K562 (cell line): ENCODE measurements around the gene ARAP1.

Experiments used
- NR3C1 ChIP-seq: sonication (generic); formaldehyde crosslinking; IDR thresholded peaks from 2 replicates; pipeline ENCODE4 v1.8.1; 2022; ENCODE audit warnings: missing genetic modification reagents
- POLR2AphosphoS5 ChIP-seq: IDR thresholded peaks from 2 replicates; pipeline ENCODE4 v1.6.1; 2011; ENCODE audit warnings: mild to moderate bottlenecking, low read depth, low read length, moderate library complexity; ENCODE audit not compliant: control insufficient read depth, insufficient read depth
- RBM14 ChIP-seq: fragments of 200-400 bp; formaldehyde crosslinking; IDR thresholded peaks from 2 replicates; pipeline ENCODE4 v1.6.1; 2018; ENCODE audit warnings: low read depth, mild to moderate bottlenecking, low read length, moderate library complexity, borderline replicate concordance; ENCODE audit not compliant: insufficient read depth
- TAF1 ChIP-seq: IDR thresholded peaks from 2 replicates; pipeline ENCODE4 v1.6.1; 2011; ENCODE audit warnings: mild to moderate bottlenecking, low read length, moderate library complexity; ENCODE audit not compliant: insufficient read depth, control insufficient read depth, severe bottlenecking; ENCODE audit errors: extremely low read depth

GRCh38 chr11:72784662-72785061 lies 32.5 kb upstream of the ARAP1 start:
- TF ChIP-seq RBM14 (no peak), NR3C1 (CRISPR knock-in tag) (no peak), TAF1 (no peak), POLR2AphosphoS5 (no peak)
